WTC11 (cell line): ENCODE results near the gene AMER2. TPM values are rescaled to one million over a fixed set of nuclear protein-coding genes. Genes with fewer than 3 reads are reported as not detected.

Experiments
- ATAC-seq: fragments of 200-7000 bp; cut with Tn5 transposase; 2 replicates; pipeline ENCODE4 v1.10.0; 2021; ENCODE audit warnings: mild to moderate bottlenecking, moderate library complexity
- Bru-seq: library from RNA; stranded (reverse); fragments of 400-500 nt; gene quantifications from one replicate; lab custom pipeline; 2021; lab: Mats Ljungman, UMichigan
- CTCF ChIA-PET: fragments of 300-600 bp; sonication (Branson Sonifier 250); formaldehyde crosslinking; loops from one replicate; lab custom pipeline; 2021; ENCODE audit warnings: antibody characterized with exemption; lab: Charles Lee
- POLR2A ChIA-PET: fragments of 350-600 bp; sonication (Branson Sonifier 250); formaldehyde crosslinking; loops from one replicate; lab custom pipeline; 2021; ENCODE audit warnings: antibody characterized with exemption; lab: Charles Lee
- DNase-seq: peaks from one replicate; pipeline ENCODE4 v3.0.0; 2021; ENCODE audit warnings: low spot score
- H3K27ac Mint-ChIP-seq: 2 replicates; pipeline ENCODE4 v1.8.0; 2021; ENCODE audit warnings: mixed read lengths
- H3K27me3 Mint-ChIP-seq: 2 replicates; pipeline ENCODE4 v1.8.0; 2021; ENCODE audit warnings: low read depth, mild to moderate bottlenecking, moderate library complexity, mixed read lengths
- H3K36me3 Mint-ChIP-seq: 2 replicates; pipeline ENCODE4 v1.8.0; 2021; ENCODE audit warnings: mixed read lengths
- H3K4me1 Mint-ChIP-seq: 2 replicates; pipeline ENCODE4 v1.8.0; 2022; ENCODE audit warnings: mixed read lengths
- H3K4me3 Mint-ChIP-seq: 2 replicates; pipeline ENCODE4 v1.8.0; 2021; ENCODE audit warnings: mild to moderate bottlenecking, moderate library complexity, mixed read lengths
- H3K9me3 Mint-ChIP-seq: 2 replicates; pipeline ENCODE4 v1.8.0; 2021; ENCODE audit warnings: mixed read lengths
- CREM ChIP-seq: sonication (generic); formaldehyde crosslinking; IDR thresholded peaks from 2 replicates; pipeline ENCODE4 v1.8.1; 2022; ENCODE audit warnings: mild to moderate bottlenecking, missing genetic modification reagents, moderate library complexity
- ESRRA ChIP-seq: sonication (generic); formaldehyde crosslinking; IDR thresholded peaks from 2 replicates; pipeline ENCODE4 v1.8.1; 2022; ENCODE audit warnings: mild to moderate bottlenecking, missing genetic modification reagents, borderline replicate concordance
- FOXK1 ChIP-seq: sonication (generic); formaldehyde crosslinking; IDR thresholded peaks from 2 replicates; pipeline ENCODE4 v1.8.0; 2022; ENCODE audit warnings: mild to moderate bottlenecking, moderate library complexity, missing genetic modification reagents
- GTF2I ChIP-seq: fragments of 250-450 bp; sonication (Bioruptor Pico); conservative IDR thresholded peaks from 2 replicates; pipeline ENCODE4 v1.4.0; 2021; ENCODE audit warnings: mild to moderate bottlenecking
- JAZF1 ChIP-seq: fragments of 250-450 bp; sonication (Bioruptor Pico); IDR thresholded peaks from 2 replicates; pipeline ENCODE4 v1.9.0; 2021; ENCODE audit warnings: moderate library complexity, mild to moderate bottlenecking, inconsistent platforms
- JUN ChIP-seq: sonication (generic); formaldehyde crosslinking; IDR thresholded peaks from 2 replicates; pipeline ENCODE4 v1.8.0; 2023; ENCODE audit warnings: mild to moderate bottlenecking, missing genetic modification reagents
- KAT7 ChIP-seq: sonication (generic); formaldehyde crosslinking; IDR thresholded peaks from 2 replicates; pipeline ENCODE4 v1.8.1; 2023; ENCODE audit warnings: missing genetic modification reagents, mild to moderate bottlenecking, borderline replicate concordance
- MXD4 ChIP-seq: fragments of 250-450 bp; sonication (Bioruptor Pico); IDR thresholded peaks from 2 replicates; pipeline ENCODE4 v1.8.0; 2021; ENCODE audit warnings: mild to moderate bottlenecking, moderate library complexity, borderline replicate concordance
- NFATC4 ChIP-seq: fragments of 250-450 bp; sonication (Bioruptor Pico); IDR thresholded peaks from 2 replicates; pipeline ENCODE4 v1.9.0; 2021; ENCODE audit warnings: mild to moderate bottlenecking
- NR2C2 ChIP-seq: sonication (generic); formaldehyde crosslinking; IDR thresholded peaks from 2 replicates; pipeline ENCODE4 v1.8.0; 2022; ENCODE audit warnings: mild to moderate bottlenecking, missing genetic modification reagents
- ZNF671 ChIP-seq: fragments of 250-450 bp; sonication (Bioruptor Pico); IDR thresholded peaks from 2 replicates; pipeline ENCODE4 v1.8.0; 2021; ENCODE audit warnings: mild to moderate bottlenecking
- long read RNA-seq, 3 experiments: library from RNA in 1 of 3; library from capped mRNA in 1 of 3; library from polyadenylated mRNA in 1 of 3; unstranded in 2 of 3; stranded (forward) in 1 of 3; transcript quantifications; one replicate each; pipeline ENCODE4 v2.0.0, GENCODE V29; 2021
- total RNA-seq: library from RNA; stranded (reverse); gene quantifications from 3 replicates; pipeline ENCODE4 v1.2.3, GENCODE V29; 2021
- TF ChIP-seq, protein P1 (sequence below): sonication (generic); formaldehyde crosslinking; IDR thresholded peaks from 2 replicates; pipeline ENCODE4 v1.8.0; 2023; ENCODE audit warnings: missing genetic modification reagents
- TF ChIP-seq, protein P2 (sequence below): sonication (generic); formaldehyde crosslinking; IDR thresholded peaks from 2 replicates; pipeline ENCODE4 v1.8.1; 2022; ENCODE audit warnings: mild to moderate bottlenecking, missing genetic modification reagents, moderate library complexity, borderline replicate concordance
- TF ChIP-seq, protein P3 (sequence below): fragments of 250-450 bp; sonication (Bioruptor Pico); conservative IDR thresholded peaks from 2 replicates; pipeline ENCODE4 v1.9.0; 2021; ENCODE audit warnings: mild to moderate bottlenecking
- TF ChIP-seq, protein P4 (sequence below): sonication (generic); formaldehyde crosslinking; IDR thresholded peaks from 2 replicates; pipeline ENCODE4 v1.8.0; 2022; ENCODE audit warnings: mild to moderate bottlenecking, missing genetic modification reagents
- TF ChIP-seq, protein P5 (sequence below): fragments of 250-450 bp; sonication (Bioruptor Pico); IDR thresholded peaks from 2 replicates; pipeline ENCODE4 v1.9.0; 2021; ENCODE audit warnings: mild to moderate bottlenecking
- TF ChIP-seq, protein P6 (sequence below): sonication (generic); formaldehyde crosslinking; conservative IDR thresholded peaks from 2 replicates; pipeline ENCODE4 v1.8.1; 2023; ENCODE audit warnings: mild to moderate bottlenecking, low read depth, missing genetic modification reagents, moderate library complexity
- TF ChIP-seq, protein P7 (sequence below): fragments of 200-600 bp; IDR thresholded peaks from 2 replicates; pipeline ENCODE4 v1.8.0; 2022; ENCODE audit warnings: antibody characterized with exemption
- TF ChIP-seq, protein P8 (sequence below): sonication (generic); formaldehyde crosslinking; conservative IDR thresholded peaks from 2 replicates; pipeline ENCODE4 v1.8.1; 2022; ENCODE audit warnings: mild to moderate bottlenecking, missing genetic modification reagents

The AMER2 gene, protein sequence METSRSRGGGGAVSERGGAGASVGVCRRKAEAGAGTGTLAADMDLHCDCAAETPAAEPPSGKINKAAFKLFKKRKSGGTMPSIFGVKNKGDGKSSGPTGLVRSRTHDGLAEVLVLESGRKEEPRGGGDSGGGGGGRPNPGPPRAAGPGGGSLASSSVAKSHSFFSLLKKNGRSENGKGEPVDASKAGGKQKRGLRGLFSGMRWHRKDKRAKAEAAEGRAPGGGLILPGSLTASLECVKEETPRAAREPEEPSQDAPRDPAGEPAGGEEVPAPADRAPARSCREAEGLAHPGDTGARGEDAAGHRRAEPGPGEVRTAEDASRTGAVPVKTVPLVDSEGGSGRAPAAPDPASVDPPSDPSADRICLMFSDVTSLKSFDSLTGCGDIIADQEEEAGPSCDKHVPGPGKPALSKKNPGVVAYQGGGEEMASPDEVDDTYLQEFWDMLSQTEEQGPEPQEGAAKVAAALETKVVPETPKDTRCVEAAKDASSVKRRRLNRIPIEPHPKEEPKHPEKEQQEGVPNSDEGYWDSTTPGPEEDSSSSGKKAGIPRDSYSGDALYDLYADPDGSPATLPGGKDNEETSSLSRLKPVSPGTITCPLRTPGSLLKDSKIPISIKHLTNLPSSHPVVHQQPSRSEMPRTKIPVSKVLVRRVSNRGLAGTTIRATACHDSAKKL
- total RNA-seq (0.18 to 0.48 TPM (median 0.27 TPM) in 3 replicates), Bru-seq, nascent RNA (percentile 28 among the genes with signal in this experiment)
- long read RNA-seq, experiment 1, partial matches to known transcripts, result 1 of 2 reads
- long read RNA-seq, experiment 1, other reads (novel, unspliced or antisense), result 0 of 2 reads
- long read RNA-seq, experiment 2, result 0 reads
- long read RNA-seq, experiment 3, result 0 reads

DNA sequence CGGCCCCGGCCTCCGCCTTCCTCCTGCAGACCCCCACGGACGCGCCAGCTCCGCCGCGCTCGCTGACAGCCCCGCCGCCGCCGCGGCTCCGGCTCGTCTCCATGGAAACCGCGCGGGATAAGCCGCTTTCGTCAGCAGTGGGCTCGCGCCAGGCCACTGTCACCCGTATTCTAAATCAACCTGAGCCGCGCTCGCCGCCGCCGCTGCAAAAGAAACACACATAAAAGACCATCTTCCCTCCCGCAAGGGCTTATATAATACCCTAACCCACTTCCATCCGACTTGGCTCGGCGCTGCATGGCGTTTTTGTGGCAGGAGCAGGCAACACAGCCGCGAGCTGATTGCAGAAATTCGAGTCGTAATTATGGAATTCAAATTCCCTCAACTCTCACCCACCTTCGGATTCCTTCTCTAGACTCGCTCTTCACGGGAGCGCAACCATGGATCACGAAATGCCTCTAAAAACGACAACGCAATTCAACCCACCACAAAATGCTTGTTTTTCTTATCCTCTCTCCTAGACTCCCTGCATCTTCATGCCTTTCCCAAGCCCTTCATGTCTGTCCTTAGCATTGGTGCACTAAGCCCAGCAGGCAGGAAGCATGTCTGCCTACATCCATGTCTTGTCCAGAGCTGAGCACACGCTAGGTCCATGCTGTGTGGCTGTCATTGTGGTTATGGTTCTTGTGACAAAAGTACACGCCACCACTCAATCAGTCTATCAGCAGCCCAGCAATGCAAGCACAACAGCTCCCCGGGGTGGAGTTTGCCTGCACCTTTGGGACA lies at the start of gene AMER2:
Gene AMER2, minus strand, starts transcription at position 772 of the 786 bp plus-strand sequence. Its CDS starts 669 bp downstream, at position 103.
- Mint-ChIP-seq H3K9me3 (no peaks in the 10 kb centered on the region), H3K36me3 (no peaks in the 10 kb centered on the region), H3K4me1 (peaks cover 37% of the 10 kb centered on the region), H3K27me3 (peaks cover 68% of the 10 kb centered on the region), H3K27ac (no peak within 1 kb of the TSS; the same call in 1 of the 2 replicates), H3K4me3 (peak within 1 kb of the TSS; percentile 82)
- ATAC-seq (peak; percentile 11), DNase-seq (peak; percentile 28)
- ChIA-PET POLR2A (no interaction called here), CTCF (interaction anchor here (2.0 kb wide), 1 partner anchor 77 kb away, joined by 4 read pairs; no protein-coding TSS in a partner anchor)
- TF ChIP-seq FOXK1 (no peak), NR2C2 (CRISPR knock-in tag) (no peak), ZNF671 (no peak), MXD4 (CRISPR knock-in tag) (no peak), CREM (no peak), GTF2I (CRISPR knock-in tag) (no peak), KAT7 (CRISPR knock-in tag) (no peak), JAZF1 (no peak), ESRRA (CRISPR knock-in tag) (no peak), NFATC4 (CRISPR knock-in tag) (no peak), JUN (CRISPR knock-in tag) (no peak)
- TF ChIP-seq, protein P1, sequence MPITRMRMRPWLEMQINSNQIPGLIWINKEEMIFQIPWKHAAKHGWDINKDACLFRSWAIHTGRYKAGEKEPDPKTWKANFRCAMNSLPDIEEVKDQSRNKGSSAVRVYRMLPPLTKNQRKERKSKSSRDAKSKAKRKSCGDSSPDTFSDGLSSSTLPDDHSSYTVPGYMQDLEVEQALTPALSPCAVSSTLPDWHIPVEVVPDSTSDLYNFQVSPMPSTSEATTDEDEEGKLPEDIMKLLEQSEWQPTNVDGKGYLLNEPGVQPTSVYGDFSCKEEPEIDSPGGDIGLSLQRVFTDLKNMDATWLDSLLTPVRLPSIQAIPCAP (CRISPR knock-in tag), result no peak
- TF ChIP-seq, protein P2, sequence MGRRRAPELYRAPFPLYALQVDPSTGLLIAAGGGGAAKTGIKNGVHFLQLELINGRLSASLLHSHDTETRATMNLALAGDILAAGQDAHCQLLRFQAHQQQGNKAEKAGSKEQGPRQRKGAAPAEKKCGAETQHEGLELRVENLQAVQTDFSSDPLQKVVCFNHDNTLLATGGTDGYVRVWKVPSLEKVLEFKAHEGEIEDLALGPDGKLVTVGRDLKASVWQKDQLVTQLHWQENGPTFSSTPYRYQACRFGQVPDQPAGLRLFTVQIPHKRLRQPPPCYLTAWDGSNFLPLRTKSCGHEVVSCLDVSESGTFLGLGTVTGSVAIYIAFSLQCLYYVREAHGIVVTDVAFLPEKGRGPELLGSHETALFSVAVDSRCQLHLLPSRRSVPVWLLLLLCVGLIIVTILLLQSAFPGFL (CRISPR knock-in tag), result no peak
- TF ChIP-seq, protein P3, sequence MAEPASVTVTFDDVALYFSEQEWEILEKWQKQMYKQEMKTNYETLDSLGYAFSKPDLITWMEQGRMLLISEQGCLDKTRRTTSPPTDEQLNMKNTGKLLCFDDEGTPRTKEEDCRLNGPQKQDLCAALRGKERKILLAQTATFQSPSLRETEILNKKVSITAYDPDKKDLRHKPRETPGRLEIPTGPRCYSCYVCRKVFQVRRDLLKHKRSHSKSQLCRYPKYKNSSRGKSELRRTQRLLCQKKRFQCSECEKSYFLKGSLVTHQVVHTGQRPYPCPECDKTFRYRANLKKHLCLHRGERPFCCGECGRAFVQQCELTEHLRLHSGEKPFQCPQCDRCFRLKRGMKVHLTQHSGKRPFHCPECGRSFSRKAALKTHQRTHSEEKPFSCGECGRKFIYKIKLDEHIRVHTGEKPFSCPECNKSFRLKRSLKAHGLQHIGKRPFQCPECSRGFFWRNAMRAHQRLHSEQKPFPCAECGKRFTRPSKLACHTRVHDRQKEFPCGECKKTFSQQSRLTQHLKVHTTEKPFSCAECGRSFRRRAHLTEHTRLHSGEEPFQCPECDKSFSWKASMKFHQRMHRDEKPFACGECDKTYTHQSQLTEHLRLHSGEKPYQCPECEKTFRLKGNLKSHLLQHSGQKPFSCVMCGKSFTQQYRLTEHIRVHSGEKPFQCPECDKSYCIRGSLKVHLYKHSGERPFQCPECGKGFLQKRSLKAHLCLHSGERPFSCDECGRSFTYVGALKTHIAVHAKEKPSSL (CRISPR knock-in tag), result no peak
- TF ChIP-seq, protein P4, sequence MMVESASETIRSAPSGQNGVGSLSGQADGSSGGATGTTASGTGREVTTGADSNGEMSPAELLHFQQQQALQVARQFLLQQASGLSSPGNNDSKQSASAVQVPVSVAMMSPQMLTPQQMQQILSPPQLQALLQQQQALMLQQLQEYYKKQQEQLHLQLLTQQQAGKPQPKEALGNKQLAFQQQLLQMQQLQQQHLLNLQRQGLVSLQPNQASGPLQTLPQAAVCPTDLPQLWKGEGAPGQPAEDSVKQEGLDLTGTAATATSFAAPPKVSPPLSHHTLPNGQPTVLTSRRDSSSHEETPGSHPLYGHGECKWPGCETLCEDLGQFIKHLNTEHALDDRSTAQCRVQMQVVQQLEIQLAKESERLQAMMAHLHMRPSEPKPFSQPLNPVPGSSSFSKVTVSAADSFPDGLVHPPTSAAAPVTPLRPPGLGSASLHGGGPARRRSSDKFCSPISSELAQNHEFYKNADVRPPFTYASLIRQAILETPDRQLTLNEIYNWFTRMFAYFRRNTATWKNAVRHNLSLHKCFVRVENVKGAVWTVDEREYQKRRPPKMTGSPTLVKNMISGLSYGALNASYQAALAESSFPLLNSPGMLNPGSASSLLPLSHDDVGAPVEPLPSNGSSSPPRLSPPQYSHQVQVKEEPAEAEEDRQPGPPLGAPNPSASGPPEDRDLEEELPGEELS (CRISPR knock-in tag), result no peak
- TF ChIP-seq, protein P5, sequence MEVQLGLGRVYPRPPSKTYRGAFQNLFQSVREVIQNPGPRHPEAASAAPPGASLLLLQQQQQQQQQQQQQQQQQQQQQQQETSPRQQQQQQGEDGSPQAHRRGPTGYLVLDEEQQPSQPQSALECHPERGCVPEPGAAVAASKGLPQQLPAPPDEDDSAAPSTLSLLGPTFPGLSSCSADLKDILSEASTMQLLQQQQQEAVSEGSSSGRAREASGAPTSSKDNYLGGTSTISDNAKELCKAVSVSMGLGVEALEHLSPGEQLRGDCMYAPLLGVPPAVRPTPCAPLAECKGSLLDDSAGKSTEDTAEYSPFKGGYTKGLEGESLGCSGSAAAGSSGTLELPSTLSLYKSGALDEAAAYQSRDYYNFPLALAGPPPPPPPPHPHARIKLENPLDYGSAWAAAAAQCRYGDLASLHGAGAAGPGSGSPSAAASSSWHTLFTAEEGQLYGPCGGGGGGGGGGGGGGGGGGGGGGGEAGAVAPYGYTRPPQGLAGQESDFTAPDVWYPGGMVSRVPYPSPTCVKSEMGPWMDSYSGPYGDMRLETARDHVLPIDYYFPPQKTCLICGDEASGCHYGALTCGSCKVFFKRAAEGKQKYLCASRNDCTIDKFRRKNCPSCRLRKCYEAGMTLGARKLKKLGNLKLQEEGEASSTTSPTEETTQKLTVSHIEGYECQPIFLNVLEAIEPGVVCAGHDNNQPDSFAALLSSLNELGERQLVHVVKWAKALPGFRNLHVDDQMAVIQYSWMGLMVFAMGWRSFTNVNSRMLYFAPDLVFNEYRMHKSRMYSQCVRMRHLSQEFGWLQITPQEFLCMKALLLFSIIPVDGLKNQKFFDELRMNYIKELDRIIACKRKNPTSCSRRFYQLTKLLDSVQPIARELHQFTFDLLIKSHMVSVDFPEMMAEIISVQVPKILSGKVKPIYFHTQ (CRISPR knock-in tag), result no peak
- TF ChIP-seq, protein P6, sequence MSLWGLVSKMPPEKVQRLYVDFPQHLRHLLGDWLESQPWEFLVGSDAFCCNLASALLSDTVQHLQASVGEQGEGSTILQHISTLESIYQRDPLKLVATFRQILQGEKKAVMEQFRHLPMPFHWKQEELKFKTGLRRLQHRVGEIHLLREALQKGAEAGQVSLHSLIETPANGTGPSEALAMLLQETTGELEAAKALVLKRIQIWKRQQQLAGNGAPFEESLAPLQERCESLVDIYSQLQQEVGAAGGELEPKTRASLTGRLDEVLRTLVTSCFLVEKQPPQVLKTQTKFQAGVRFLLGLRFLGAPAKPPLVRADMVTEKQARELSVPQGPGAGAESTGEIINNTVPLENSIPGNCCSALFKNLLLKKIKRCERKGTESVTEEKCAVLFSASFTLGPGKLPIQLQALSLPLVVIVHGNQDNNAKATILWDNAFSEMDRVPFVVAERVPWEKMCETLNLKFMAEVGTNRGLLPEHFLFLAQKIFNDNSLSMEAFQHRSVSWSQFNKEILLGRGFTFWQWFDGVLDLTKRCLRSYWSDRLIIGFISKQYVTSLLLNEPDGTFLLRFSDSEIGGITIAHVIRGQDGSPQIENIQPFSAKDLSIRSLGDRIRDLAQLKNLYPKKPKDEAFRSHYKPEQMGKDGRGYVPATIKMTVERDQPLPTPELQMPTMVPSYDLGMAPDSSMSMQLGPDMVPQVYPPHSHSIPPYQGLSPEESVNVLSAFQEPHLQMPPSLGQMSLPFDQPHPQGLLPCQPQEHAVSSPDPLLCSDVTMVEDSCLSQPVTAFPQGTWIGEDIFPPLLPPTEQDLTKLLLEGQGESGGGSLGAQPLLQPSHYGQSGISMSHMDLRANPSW (CRISPR knock-in tag), result no peak
- TF ChIP-seq, protein P7, sequence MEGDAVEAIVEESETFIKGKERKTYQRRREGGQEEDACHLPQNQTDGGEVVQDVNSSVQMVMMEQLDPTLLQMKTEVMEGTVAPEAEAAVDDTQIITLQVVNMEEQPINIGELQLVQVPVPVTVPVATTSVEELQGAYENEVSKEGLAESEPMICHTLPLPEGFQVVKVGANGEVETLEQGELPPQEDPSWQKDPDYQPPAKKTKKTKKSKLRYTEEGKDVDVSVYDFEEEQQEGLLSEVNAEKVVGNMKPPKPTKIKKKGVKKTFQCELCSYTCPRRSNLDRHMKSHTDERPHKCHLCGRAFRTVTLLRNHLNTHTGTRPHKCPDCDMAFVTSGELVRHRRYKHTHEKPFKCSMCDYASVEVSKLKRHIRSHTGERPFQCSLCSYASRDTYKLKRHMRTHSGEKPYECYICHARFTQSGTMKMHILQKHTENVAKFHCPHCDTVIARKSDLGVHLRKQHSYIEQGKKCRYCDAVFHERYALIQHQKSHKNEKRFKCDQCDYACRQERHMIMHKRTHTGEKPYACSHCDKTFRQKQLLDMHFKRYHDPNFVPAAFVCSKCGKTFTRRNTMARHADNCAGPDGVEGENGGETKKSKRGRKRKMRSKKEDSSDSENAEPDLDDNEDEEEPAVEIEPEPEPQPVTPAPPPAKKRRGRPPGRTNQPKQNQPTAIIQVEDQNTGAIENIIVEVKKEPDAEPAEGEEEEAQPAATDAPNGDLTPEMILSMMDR, result no peak
- TF ChIP-seq, protein P8, sequence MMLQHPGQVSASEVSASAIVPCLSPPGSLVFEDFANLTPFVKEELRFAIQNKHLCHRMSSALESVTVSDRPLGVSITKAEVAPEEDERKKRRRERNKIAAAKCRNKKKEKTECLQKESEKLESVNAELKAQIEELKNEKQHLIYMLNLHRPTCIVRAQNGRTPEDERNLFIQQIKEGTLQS (CRISPR knock-in tag), result no peak
